SK-N-MC (cell line): ENCODE measurements around the gene NXN.

Experiments
- EZH2 ChIP-seq: fragments of 200-600 bp; sonication (generic); IDR thresholded peaks from one replicate; pipeline ENCODE4 v1.6.1; 2017; ENCODE audit warnings: antibody characterized with exemption
- POLR2AphosphoS5 ChIP-seq: IDR thresholded peaks from 2 replicates; pipeline ENCODE4 v1.6.1; 2012; ENCODE audit warnings: mild to moderate bottlenecking, low read depth, low read length, borderline replicate concordance

DNA sequence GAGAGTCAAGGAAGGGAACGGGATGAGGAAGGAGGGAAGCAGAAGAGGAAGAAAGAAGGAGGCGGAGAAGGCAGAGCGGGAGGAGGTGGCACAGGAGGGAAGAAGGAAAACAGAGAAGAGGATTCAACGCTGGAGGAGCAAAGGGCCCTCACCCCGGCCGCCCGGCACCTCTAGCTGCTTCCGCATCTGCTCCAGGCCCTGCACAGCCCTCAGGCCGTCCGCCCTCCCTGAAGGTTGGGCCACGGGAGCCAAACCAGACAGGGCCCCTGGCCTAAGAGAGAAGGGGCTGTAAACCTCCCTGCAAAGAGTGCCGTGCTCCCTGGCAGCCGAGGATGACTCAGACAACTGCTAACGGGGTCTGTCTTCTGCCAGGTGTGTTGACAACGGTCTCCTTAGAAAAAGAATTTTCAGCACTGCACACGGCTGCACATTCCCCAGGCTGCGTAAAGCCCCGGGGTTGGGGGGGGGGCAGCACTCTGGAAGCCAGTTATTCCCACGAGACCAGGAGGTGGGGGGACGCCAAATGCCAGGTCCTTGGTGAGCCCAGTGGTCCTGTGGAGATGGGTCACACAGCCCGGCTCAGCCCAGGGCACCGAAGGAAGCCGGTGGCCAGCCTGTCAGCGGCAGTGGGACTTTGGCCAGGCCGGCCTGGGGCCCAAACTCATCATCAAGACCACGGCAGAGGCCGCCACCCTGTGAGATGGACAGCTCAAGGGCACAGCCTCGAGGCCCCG lies 168.4 kb downstream of the NXN start:
- TF ChIP-seq EZH2 (no peak), POLR2AphosphoS5 (no peak)
